Endothelial cell of umbilical vein (primary cell): ENCODE data around the gene URI1. TPM values are rescaled to one million over a fixed set of nuclear protein-coding genes. Genes with fewer than 3 reads are reported as not detected.

Experiments used
- BruUV-seq: library from RNA; stranded (reverse); fragments of 400-500 nt; replicated peaks from 2 replicates; lab custom pipeline; 2021; lab: Mats Ljungman, UMichigan
- CTCF ChIA-PET: fragments of 300-600, 350-600 bp; sonication (Branson Sonifier 250); formaldehyde crosslinking; loops from one replicate; lab custom pipeline; 2021; ENCODE audit warnings: antibody characterized with exemption, inconsistent platforms; lab: Charles Lee
- POLR2A ChIA-PET: fragments of 300-600, 350-600 bp; sonication (Branson Sonifier 250); formaldehyde crosslinking; loops from one replicate; lab custom pipeline; 2021; ENCODE audit warnings: antibody characterized with exemption, inconsistent platforms; lab: Charles Lee
- DNase-seq: peaks from one replicate; pipeline ENCODE4 v3.0.0-alpha.2; 2011; ENCODE audit warnings: low read depth, low spot score
- FAIRE-seq: peaks from 2 replicates; lab custom pipeline; 2011; peaks lifted over from hg19 to GRCh38; lab: Jason Lieb, UNC
- H2AFZ ChIP-seq: 2 replicates; pipeline ENCODE4 v1.6.0; 2012; ENCODE audit warnings: low read depth, low read length, control low read depth, inconsistent platforms
- H3K27ac ChIP-seq: 2 replicates; pipeline ENCODE4 v1.5.1; 2011; ENCODE audit warnings: low read depth, mild to moderate bottlenecking, control low read depth, low read length, moderate library complexity; ENCODE audit not compliant: insufficient read depth
- H3K27me3 ChIP-seq, 2 experiments: 2 replicates each; pipeline versions ENCODE4 v1.6.0 to v1.6.1; 2011; ENCODE audit warnings: low read length in 2 of 2, mixed read lengths in 1 of 2; ENCODE audit not compliant: control insufficient read depth in 2 of 2, insufficient read depth in 2 of 2
- H3K36me3 ChIP-seq, 2 experiments: 2 replicates in 1 of 2; 3 replicates in 1 of 2; pipeline ENCODE4 v1.5.1; 2011; ENCODE audit warnings: low read length in 2 of 2, mild to moderate bottlenecking in 1 of 2, moderate library complexity in 1 of 2; ENCODE audit not compliant: control insufficient read depth in 2 of 2, insufficient read depth in 2 of 2; ENCODE audit errors: extremely low read depth in 1 of 2
- H3K4me1 ChIP-seq: 3 replicates; pipeline ENCODE4 v1.5.1; 2011; ENCODE audit warnings: mild to moderate bottlenecking, low read length; ENCODE audit not compliant: control insufficient read depth, insufficient read depth; ENCODE audit errors: extremely low read depth
- H3K4me2 ChIP-seq: 2 replicates; pipeline ENCODE4 v1.6.1; 2011; ENCODE audit warnings: low read length, control low read depth, mixed read lengths; ENCODE audit not compliant: insufficient read depth
- H3K4me3 ChIP-seq, 3 experiments: fragments of 200-600 bp in 1 of 3; sonication (generic), shearing (Covaris generic) in 1 of 3; replicated peaks in 1 of 3; 2 replicates each; pipeline ENCODE4 v1.5.1; 2011 to 2016; ENCODE audit warnings: control low read depth in 3 of 3, low read length in 3 of 3, mild to moderate bottlenecking in 2 of 3, inconsistent platforms in 1 of 3, low read depth in 1 of 3, moderate library complexity in 1 of 3; ENCODE audit not compliant: insufficient read depth in 1 of 3
- H3K79me2 ChIP-seq: 2 replicates; pipeline ENCODE4 v1.6.0; 2012; ENCODE audit warnings: low read length, inconsistent platforms; ENCODE audit not compliant: control insufficient read depth, insufficient read depth
- H3K9ac ChIP-seq: replicated peaks from 2 replicates; pipeline ENCODE3; 2011; ENCODE audit warnings: low read length, control low read depth; ENCODE audit not compliant: insufficient read depth; ENCODE audit errors: extremely low read depth
- H3K9me1 ChIP-seq: replicated peaks from 3 replicates; pipeline ENCODE4 v1.6.0; 2011; ENCODE audit warnings: mild to moderate bottlenecking, low read length; ENCODE audit not compliant: control insufficient read depth, insufficient read depth; ENCODE audit errors: extremely low read depth
- H3K9me3 ChIP-seq: replicated peaks from 2 replicates; pipeline ENCODE4 v1.5.1; 2012; ENCODE audit warnings: low read length, inconsistent platforms; ENCODE audit not compliant: control insufficient read depth, insufficient read depth
- H4K20me1 ChIP-seq: replicated peaks from 2 replicates; pipeline ENCODE3; 2011; ENCODE audit warnings: mild to moderate bottlenecking, low read length; ENCODE audit not compliant: control insufficient read depth, insufficient read depth; ENCODE audit errors: extremely low read depth
- CTCF ChIP-seq, 2 donors: IDR thresholded peaks; 1 replicate in 1 of 2; 2 replicates in 1 of 2; pipeline ENCODE4 v1.5.1; 2011; ENCODE audit warnings: low read length in 2 of 2, mild to moderate bottlenecking in 2 of 2, moderate library complexity in 2 of 2, control low read depth in 1 of 2, inconsistent platforms in 1 of 2, low read depth in 1 of 2; ENCODE audit not compliant: insufficient read depth in 1 of 2; ENCODE audit errors: extremely low read depth in 1 of 2
- EZH2 ChIP-seq: IDR thresholded peaks from 2 replicates; pipeline ENCODE4 v1.6.1; 2012; ENCODE audit warnings: borderline replicate concordance, low read depth, mild to moderate bottlenecking, moderate library complexity, low read length, inconsistent platforms; ENCODE audit not compliant: severe bottlenecking
- FOS ChIP-seq: IDR thresholded peaks from 2 replicates; pipeline ENCODE4 v1.6.1; 2011; ENCODE audit warnings: mild to moderate bottlenecking, low read length, moderate library complexity, borderline replicate concordance; ENCODE audit not compliant: insufficient read depth
- GATA2 ChIP-seq: IDR thresholded peaks from 2 replicates; pipeline ENCODE4 v1.7.0; 2011; ENCODE audit warnings: low read depth, mild to moderate bottlenecking, moderate library complexity, mixed read lengths, low read length; ENCODE audit not compliant: insufficient read length, insufficient read depth
- JUN ChIP-seq: IDR thresholded peaks from 2 replicates; pipeline ENCODE4 v1.6.1; 2011; ENCODE audit warnings: borderline replicate concordance, low read depth; ENCODE audit not compliant: insufficient read length, insufficient read depth
- MAX ChIP-seq: IDR thresholded peaks from 2 replicates; pipeline ENCODE4 v1.6.1; 2011; ENCODE audit not compliant: insufficient read depth, insufficient read length
- MYC ChIP-seq: IDR thresholded peaks from one replicate; pipeline ENCODE4 v1.6.1; 2011; ENCODE audit warnings: mild to moderate bottlenecking, low read depth, low read length
- POLR2A ChIP-seq: IDR thresholded peaks from 2 replicates; pipeline ENCODE4 v1.6.1; 2012; ENCODE audit warnings: low read depth, mild to moderate bottlenecking, control low read depth, low read length
- POLR2AphosphoS5 ChIP-seq: IDR thresholded peaks from 2 replicates; pipeline ENCODE4 v1.6.1; 2012; ENCODE audit warnings: low read depth, mild to moderate bottlenecking, control low read depth, low read length, moderate library complexity; ENCODE audit not compliant: insufficient read depth
- dilution Hi-C: fragments of 300-500 bp; cut with MboI; formaldehyde crosslinking; loops from one replicate; pipeline ENCODE4 v1.15.0; 2019; ENCODE audit warnings: low sequenced_read_pairs; ENCODE audit not compliant: extremely low pct_ligation_motif_present
- intact Hi-C: fragments of 100-400 bp; cut with micrococcal nuclease; formaldehyde crosslinking; loops from one replicate; pipeline ENCODE4 v1.10.0; 2022
- polyA plus RNA-seq, 4 experiments: library from polyadenylated mRNA; depleted of rRNA in 3 of 4; stranded (reverse) in 3 of 4; unstranded in 1 of 4; fragments of >200 nt; gene quantifications; 2 replicates each; pipeline versions ENCODE4 v1.2.1 to v1.2.3, GENCODE V29; 2011 to 2012; ENCODE audit warnings: missing spikeins in 1 of 4
- total RNA-seq: library from RNA; stranded (reverse); gene quantifications from 2 replicates; pipeline ENCODE4 v1.2.3, GENCODE V29; 2021

Gene URI1
- total and polyA plus RNA-seq, 2 donors (not counting 3 experiments of a cell fraction or from before 2014, with no cell fraction given): 12.8 to 28.9 TPM

GRCh38 chr19:30062907-30063649 lies 121.0 kb downstream of the URI1 start:
- H3K9me1 ChIP-seq: no peaks in the 10 kb centered on the region
- no peaks in the 10 kb centered on the region for H3K79me2 ChIP-seq
- dilution Hi-C loops: no loop called here
- H2AFZ ChIP-seq: no peak overlapping the region
- TF ChIP-seq CTCF (IDR thresholded peaks at IDR 0.05; ENCODE audit: extremely low read depth in 1 of 2, insufficient read depth in 1 of 2, low read depth in 1 of 2, low read length in 2 of 2): no peak
- no peak for TF ChIP-seq EZH2
- TF ChIP-seq GATA2: no peak
- no peak for TF ChIP-seq POLR2AphosphoS5
- no peak for TF ChIP-seq JUN
- TF ChIP-seq POLR2A: no peak
- TF ChIP-seq MAX: no peak
- TF ChIP-seq MYC: no peak
- no peak for TF ChIP-seq FOS
- DNase-seq (no peak), FAIRE-seq (no peak)
- no peaks in the 10 kb centered on the region for H3K27me3 ChIP-seq
- no TSS peak for BruUV-seq
- H3K27ac ChIP-seq: no peak overlapping the region
- no peak overlapping the region for H3K9ac ChIP-seq
- no peaks in the 10 kb centered on the region for H4K20me1 ChIP-seq
- no peak overlapping the region for H3K4me3 ChIP-seq
- H3K9me3 ChIP-seq: no peaks in the 10 kb centered on the region
- no peaks in the 10 kb centered on the region for H3K4me1 ChIP-seq
- H3K36me3 ChIP-seq: no peaks in the 10 kb centered on the region
- ChIA-PET CTCF (no interaction called here), POLR2A (no interaction called here)
- H3K4me2 ChIP-seq: no peak overlapping the region
- intact Hi-C loops: no loop called here
